ENCODE measurements around the gene CALHM5. TPM values are rescaled to one million over a fixed set of nuclear protein-coding genes. Genes with fewer than 3 reads are reported as not detected.

CALHM5 gene
- total RNA-seq, 1 donor from 2014 or later: not detected

- DNase-seq (ENCODE audit: low spot score): peak; percentile 7
- Mint-ChIP-seq H3K4me1 (ENCODE audit: low read depth) (no peaks in the 10 kb centered on the region), H3K27me3 (ENCODE audit: insufficient read depth) (peaks cover 39% of the 10 kb centered on the region), H3K36me3 (ENCODE audit: low read depth) (no peaks in the 10 kb centered on the region), H3K4me3 (no peak overlapping the region), H3K9me3 (no peaks in the 10 kb centered on the region), H3K27ac (no peak overlapping the region)
- intact Hi-C loops (cut with micrococcal nuclease): loop anchor here (1.0 to 2.0 kb wide), 5 partner anchors 25 to 249 kb away; partner anchors contain the start of gene RWDD1
Measured at GRCh38 chr6:116536216-116536621, 24.8 kb downstream of the CALHM5 start.

DNA sequence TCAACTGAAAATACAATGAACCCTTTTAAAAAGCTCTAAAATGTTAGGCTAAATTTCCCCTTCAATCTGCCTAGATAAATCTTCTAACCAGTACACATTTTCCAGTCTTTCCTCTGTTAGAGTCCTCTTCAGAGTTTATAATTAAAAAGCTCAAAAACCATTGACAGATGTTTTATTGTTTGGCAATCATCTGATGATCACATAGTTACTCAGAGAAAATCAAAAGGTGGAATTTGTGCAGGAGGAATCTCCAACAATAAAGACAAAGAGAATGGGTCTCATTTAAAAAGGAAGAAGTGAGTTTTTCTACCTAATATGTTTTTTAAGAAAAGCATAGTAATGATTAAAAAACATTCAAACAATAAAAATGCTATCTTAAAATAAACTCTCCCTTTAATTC lies 31.0 kb downstream of the CALHM5 start:
- Mint-ChIP-seq H3K4me3 (no peak overlapping the region), H3K27ac (no peak overlapping the region), H3K9me3 (no peaks in the 10 kb centered on the region), H3K36me3 (ENCODE audit: low read depth) (no peaks in the 10 kb centered on the region), H3K27me3 (ENCODE audit: insufficient read depth) (peaks cover 45% of the 10 kb centered on the region), H3K4me1 (ENCODE audit: low read depth) (no peaks in the 10 kb centered on the region)
- intact Hi-C loops (cut with micrococcal nuclease): no loop called here
- DNase-seq (ENCODE audit: low spot score): no peak

DNA sequence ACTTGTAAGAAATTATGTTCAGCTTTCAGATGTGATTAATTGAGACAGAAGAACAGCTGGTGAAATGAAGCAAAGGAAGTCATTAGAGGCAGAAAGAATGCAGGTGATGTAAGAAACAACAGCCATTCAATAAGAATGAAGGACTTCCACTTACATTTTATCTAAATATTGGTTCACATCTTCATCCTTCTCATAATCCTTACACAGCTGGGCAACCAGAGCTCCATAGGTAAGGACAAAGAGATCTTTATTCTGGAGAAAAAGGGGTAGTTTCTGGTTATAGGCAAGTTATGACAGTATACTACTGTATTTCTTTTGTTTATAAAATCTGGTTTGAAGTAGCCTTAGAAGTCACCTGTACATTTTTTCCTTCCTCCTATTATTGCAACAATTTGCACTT lies 31.7 kb downstream of the CALHM5 start:
- Mint-ChIP-seq H3K9me3 (no peaks in the 10 kb centered on the region), H3K36me3 (ENCODE audit: low read depth) (no peaks in the 10 kb centered on the region), H3K4me3 (no peak overlapping the region), H3K4me1 (ENCODE audit: low read depth) (no peaks in the 10 kb centered on the region), H3K27ac (no peak overlapping the region), H3K27me3 (ENCODE audit: insufficient read depth) (peaks cover 45% of the 10 kb centered on the region)
- no peak for DNase-seq (ENCODE audit: low spot score)
- intact Hi-C loops (cut with micrococcal nuclease): no loop called here

DNA sequence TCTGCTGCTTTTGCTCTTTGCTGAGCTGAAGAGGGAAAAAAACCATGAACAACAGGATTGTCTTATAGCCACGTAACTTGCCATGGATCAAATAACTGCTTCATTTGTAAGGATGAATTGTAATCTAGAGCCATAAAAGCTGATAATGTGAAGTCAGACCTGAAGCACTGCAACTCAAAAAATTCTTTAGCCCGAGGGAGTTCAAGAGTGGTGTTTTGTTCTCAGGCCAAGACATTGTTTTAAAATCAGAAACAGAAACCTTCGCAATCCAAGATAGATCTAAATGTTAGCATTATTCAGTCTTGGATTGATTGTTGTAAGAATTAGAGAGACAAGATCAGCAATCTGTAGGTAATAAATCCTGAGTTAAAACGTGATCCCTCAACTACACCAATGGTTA lies 34.2 kb downstream of the CALHM5 start, which contains the start of gene TRAPPC3L:
Gene TRAPPC3L (minus strand): TSS at position 34 of the 400 bp plus-strand sequence. CDS start 170 bp downstream, outside the sequence.
- intact Hi-C loops (cut with micrococcal nuclease): no loop called here
- no peaks in the 10 kb centered on the region for H3K36me3 Mint-ChIP-seq (ENCODE audit: low read depth)
- H3K27me3 Mint-ChIP-seq (ENCODE audit: insufficient read depth): peaks cover 36% of the 10 kb centered on the region
- H3K27ac Mint-ChIP-seq: no peak within 1 kb of the TSS
- no peak for DNase-seq (ENCODE audit: low spot score)
- H3K4me1 Mint-ChIP-seq (ENCODE audit: low read depth): no peaks in the 10 kb centered on the region
- H3K9me3 Mint-ChIP-seq: no peaks in the 10 kb centered on the region
- no peak within 1 kb of the TSS for H3K4me3 Mint-ChIP-seq

DNA sequence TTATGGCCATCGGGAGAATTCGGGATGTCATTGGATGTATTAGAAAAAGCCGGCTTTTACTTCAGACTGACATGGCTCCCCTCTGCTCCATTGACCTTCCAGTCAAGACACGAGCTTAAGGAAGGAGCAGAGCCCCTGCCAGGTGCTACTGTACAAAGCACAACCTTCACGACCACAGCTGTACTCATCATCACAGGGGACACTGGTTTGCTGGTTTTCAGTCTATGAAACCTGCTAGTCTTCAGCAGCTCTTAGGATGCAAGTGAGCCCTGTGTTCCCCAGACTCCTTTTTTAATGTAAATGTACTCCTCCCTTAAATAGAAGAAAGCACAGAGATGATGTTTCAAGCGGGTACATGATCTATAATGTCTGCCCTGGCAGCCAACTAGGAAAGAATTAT lies 35.9 kb downstream of the CALHM5 start:
- no peaks in the 10 kb centered on the region for H3K36me3 Mint-ChIP-seq (ENCODE audit: low read depth)
- DNase-seq (ENCODE audit: low spot score): no peak
- no peak overlapping the region for H3K27ac Mint-ChIP-seq
- no peaks in the 10 kb centered on the region for H3K9me3 Mint-ChIP-seq
- H3K4me3 Mint-ChIP-seq: no peak overlapping the region
- intact Hi-C loops (cut with micrococcal nuclease): no loop called here
- H3K4me1 Mint-ChIP-seq (ENCODE audit: low read depth): no peaks in the 10 kb centered on the region
- H3K27me3 Mint-ChIP-seq (ENCODE audit: insufficient read depth): peaks cover 37% of the 10 kb centered on the region

DNA sequence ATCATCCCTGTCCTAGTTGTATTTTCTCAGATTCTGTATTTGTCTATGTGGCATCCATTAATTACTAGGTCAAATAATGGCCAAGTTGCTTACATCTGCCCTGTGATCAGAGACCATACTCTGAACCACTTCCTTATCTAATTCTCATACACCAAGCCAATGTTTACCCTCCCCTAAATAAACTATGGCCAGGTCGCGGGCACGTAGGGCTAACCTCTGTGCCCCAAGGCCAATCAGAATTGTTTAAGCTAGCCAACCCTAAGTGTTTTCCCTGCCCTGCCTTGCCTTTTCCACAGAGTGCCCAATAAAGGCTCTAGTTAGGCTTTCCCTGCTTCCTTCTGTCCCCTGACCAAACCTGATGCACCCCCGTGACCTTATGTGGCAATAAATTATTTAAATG lies 39.4 kb downstream of the CALHM5 start:
- intact Hi-C loops (cut with micrococcal nuclease): no loop called here
- no peaks in the 10 kb centered on the region for H3K4me1 Mint-ChIP-seq (ENCODE audit: low read depth)
- H3K27me3 Mint-ChIP-seq (ENCODE audit: insufficient read depth): peaks cover 26% of the 10 kb centered on the region
- H3K27ac Mint-ChIP-seq: no peak overlapping the region
- H3K4me3 Mint-ChIP-seq: no peak overlapping the region
- no peak for DNase-seq (ENCODE audit: low spot score)
- H3K9me3 Mint-ChIP-seq: no peaks in the 10 kb centered on the region
- no peaks in the 10 kb centered on the region for H3K36me3 Mint-ChIP-seq (ENCODE audit: low read depth)

DNA sequence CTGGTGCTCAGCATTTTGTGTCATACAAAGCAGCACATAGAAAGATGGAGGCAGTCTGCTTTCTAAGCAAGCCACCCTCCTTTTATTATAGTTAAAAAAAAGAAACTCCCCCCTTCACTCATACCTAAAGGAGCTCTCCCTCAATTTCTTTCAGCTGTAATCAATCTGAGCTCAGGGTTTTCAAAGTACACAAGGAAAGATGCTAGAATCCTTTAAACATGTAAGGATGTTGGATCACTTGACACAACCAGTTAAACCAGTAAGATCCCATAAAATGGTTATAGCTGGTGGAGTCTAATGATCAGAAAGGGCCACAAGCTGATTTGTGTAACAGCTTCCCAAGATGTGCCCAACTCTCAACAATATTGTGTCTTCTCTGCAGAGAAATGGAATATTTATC lies 42.0 kb downstream of the CALHM5 start, which contains the start of gene CALHM4:
Gene CALHM4 (plus strand): TSS at position 301 of the 400 bp plus-strand sequence. CDS start 43 bp downstream, at position 344.
- Mint-ChIP-seq H3K4me1 (ENCODE audit: low read depth) (no peaks in the 10 kb centered on the region), H3K27me3 (ENCODE audit: insufficient read depth) (peaks cover 18% of the 10 kb centered on the region), H3K27ac (no peak within 1 kb of the TSS), H3K9me3 (no peaks in the 10 kb centered on the region), H3K4me3 (no peak within 1 kb of the TSS), H3K36me3 (ENCODE audit: low read depth) (no peaks in the 10 kb centered on the region)
- no peak for DNase-seq (ENCODE audit: low spot score)
- intact Hi-C loops (cut with micrococcal nuclease): no loop called here

DNA sequence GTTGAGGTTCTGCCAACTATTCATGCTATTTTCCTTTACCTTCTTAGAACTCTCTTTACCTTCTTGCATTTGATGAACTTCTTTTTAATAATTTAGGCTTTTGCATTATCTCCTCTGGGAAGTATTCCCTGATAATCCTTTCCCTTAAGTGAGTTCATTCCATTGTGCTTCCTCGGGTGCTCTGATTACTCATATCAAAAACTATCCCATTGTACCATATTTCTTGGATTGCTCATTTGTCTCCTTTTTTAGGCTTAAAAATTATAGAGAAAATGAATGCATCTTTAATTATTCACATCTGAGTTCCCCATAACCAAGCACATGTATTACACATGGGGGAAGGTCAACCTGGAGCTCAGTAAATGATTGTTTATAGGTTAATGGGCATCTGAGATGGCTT lies 44.6 kb downstream of the CALHM5 start:
- H3K27me3 Mint-ChIP-seq (ENCODE audit: insufficient read depth): peaks cover 15% of the 10 kb centered on the region
- no peaks in the 10 kb centered on the region for H3K36me3 Mint-ChIP-seq (ENCODE audit: low read depth)
- DNase-seq (ENCODE audit: low spot score): no peak
- no peaks in the 10 kb centered on the region for H3K9me3 Mint-ChIP-seq
- intact Hi-C loops (cut with micrococcal nuclease): no loop called here
- no peak overlapping the region for H3K4me3 Mint-ChIP-seq
- no peaks in the 10 kb centered on the region for H3K4me1 Mint-ChIP-seq (ENCODE audit: low read depth)
- no peak overlapping the region for H3K27ac Mint-ChIP-seq

- H3K9me3 Mint-ChIP-seq: no peaks in the 10 kb centered on the region
- H3K4me3 Mint-ChIP-seq: no peak overlapping the region
- H3K36me3 Mint-ChIP-seq (ENCODE audit: low read depth): no peaks in the 10 kb centered on the region
- DNase-seq (ENCODE audit: low spot score): no peak
- H3K4me1 Mint-ChIP-seq (ENCODE audit: low read depth): no peaks in the 10 kb centered on the region
- H3K27ac Mint-ChIP-seq: no peak overlapping the region
- peaks cover 13% of the 10 kb centered on the region for H3K27me3 Mint-ChIP-seq (ENCODE audit: insufficient read depth)
- intact Hi-C loops (cut with micrococcal nuclease): no loop called here
Measured at GRCh38 chr6:116556814-116557415, 45.5 kb downstream of the CALHM5 start.

DNA sequence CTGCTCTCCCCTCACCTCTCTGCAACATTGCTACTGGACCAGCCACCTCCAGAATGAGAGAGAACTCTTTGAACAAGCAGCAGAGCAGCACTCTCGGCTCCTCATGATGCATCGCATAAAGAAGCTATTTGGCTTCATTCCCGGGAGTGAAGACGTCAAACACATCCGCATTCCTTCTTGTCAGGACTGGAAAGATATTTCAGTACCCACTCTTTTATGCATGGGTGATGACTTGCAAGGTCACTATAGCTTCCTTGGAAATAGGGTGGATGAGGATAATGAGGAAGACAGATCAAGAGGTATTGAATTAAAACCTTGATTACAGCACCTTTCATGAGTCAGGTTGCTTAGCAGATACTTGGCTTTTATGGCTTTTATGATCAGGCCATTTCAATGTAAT lies 46.5 kb downstream of the CALHM5 start:
- H3K36me3 Mint-ChIP-seq (ENCODE audit: low read depth): no peaks in the 10 kb centered on the region
- no peak for DNase-seq (ENCODE audit: low spot score)
- H3K27me3 Mint-ChIP-seq (ENCODE audit: insufficient read depth): peaks cover 14% of the 10 kb centered on the region
- no peak overlapping the region for H3K4me3 Mint-ChIP-seq
- no peaks in the 10 kb centered on the region for H3K9me3 Mint-ChIP-seq
- H3K4me1 Mint-ChIP-seq (ENCODE audit: low read depth): no peaks in the 10 kb centered on the region
- intact Hi-C loops (cut with micrococcal nuclease): no loop called here
- H3K27ac Mint-ChIP-seq: no peak overlapping the region

GRCh38 chr6:116560130-116560529 lies 48.7 kb downstream of the CALHM5 start:
- no peaks in the 10 kb centered on the region for H3K4me1 Mint-ChIP-seq (ENCODE audit: low read depth)

GRCh38 chr6:116561377-116562018 lies 50.1 kb downstream of the CALHM5 start:
- Mint-ChIP-seq H3K9me3 (no peaks in the 10 kb centered on the region), H3K36me3 (ENCODE audit: low read depth) (no peaks in the 10 kb centered on the region), H3K27me3 (ENCODE audit: insufficient read depth) (peaks cover 12% of the 10 kb centered on the region), H3K4me1 (ENCODE audit: low read depth) (no peaks in the 10 kb centered on the region), H3K27ac (no peak overlapping the region), H3K4me3 (no peak overlapping the region)
- peak; percentile 51 for DNase-seq (ENCODE audit: low spot score)
- intact Hi-C loops (cut with micrococcal nuclease): loop anchor here (1.0 kb wide), 7 partner anchors 10 to 343 kb away; partner anchors contain the start of gene RWDD1

More at GRCh38 chr6:116560130-116560529, 48.7 kb downstream of the CALHM5 start:
- Mint-ChIP-seq H3K4me3 (no peak overlapping the region), H3K36me3 (ENCODE audit: low read depth) (no peaks in the 10 kb centered on the region), H3K9me3 (no peaks in the 10 kb centered on the region), H3K27ac (no peak overlapping the region), H3K27me3 (ENCODE audit: insufficient read depth) (peaks cover 9% of the 10 kb centered on the region)
- no peak for DNase-seq (ENCODE audit: low spot score)
- intact Hi-C loops (cut with micrococcal nuclease): no loop called here

- Mint-ChIP-seq H3K4me3 (no peak overlapping the region), H3K27ac (no peak overlapping the region), H3K36me3 (ENCODE audit: low read depth) (no peaks in the 10 kb centered on the region), H3K9me3 (no peaks in the 10 kb centered on the region), H3K4me1 (ENCODE audit: low read depth) (no peaks in the 10 kb centered on the region), H3K27me3 (ENCODE audit: insufficient read depth) (peaks cover 16% of the 10 kb centered on the region)
- intact Hi-C loops (cut with micrococcal nuclease): no loop called here
- no peak for DNase-seq (ENCODE audit: low spot score)
Measured at GRCh38 chr6:116562019-116562403, 50.6 kb downstream of the CALHM5 start.
